ENCODE measurements around the gene HINT1.

DNA sequence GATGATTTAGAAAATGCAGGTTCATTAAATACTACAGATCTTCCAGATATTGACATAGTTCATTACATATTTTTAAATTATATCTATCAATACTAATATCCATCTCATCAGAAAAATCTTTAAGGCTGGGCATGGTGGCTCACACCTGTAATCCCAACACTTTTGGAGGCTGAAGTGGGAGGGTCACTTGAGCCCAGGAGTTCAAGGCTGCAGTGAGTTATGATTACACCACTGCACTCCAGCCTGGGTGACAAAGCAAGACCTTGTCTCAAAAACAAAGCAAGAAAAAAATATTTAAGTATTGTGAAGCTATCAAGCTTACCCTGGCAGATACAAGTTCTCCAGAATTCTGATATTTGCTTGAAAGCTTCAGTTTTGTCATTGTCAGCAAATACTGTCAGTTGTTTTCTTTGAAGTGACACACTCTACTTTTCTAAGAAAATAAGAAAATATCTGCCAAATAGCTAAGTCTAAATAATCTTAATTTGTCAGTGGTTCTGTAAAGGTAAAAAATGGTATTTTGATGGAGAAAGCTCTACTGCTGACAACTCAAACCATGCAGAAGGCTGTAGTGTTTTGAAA lies 20.6 kb upstream of the HINT1 start:
- TF ChIP-seq CTCF (IDR thresholded peaks at IDR 0.05) (no peak), POLR2AphosphoS5 (IDR thresholded peaks at IDR 0.05) (no peak), POLR2A (IDR thresholded peaks at IDR 0.05) (no peak)
